ENCODE measurements around the gene GRIN2C.

DNA sequence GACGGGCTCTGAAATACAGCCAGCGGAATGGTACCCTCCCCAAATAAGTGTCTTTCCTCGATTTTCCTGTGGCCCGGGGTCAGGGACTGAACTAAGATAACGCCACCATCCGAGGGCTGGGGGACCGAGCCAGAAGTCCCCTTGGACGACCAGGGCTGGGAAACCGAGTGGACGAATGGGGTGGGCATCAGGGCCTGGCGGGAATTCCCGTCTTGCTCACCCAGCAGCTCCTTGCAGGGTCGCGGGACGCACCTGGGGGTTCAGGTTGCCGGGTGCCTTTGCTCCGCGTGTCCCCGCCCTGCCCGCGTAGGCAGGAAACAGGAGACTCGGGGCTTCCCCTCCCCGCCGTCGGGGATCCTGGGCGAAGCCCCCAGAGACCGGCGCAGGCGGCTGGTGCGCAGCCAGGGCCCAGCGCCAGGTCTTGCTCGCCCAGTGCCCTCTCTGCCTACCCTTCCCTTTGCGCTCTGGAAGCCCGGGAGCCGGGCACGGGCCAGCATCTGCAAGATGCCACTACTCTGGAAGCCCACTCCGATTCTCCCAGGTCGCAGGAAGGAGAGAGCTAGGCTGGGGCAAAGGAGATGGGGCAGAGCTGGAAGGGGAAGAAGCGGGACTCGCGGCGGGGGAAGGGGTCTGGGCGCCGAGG lies 665 bp upstream of the GRIN2C start:
- TF ChIP-seq, protein P1, sequence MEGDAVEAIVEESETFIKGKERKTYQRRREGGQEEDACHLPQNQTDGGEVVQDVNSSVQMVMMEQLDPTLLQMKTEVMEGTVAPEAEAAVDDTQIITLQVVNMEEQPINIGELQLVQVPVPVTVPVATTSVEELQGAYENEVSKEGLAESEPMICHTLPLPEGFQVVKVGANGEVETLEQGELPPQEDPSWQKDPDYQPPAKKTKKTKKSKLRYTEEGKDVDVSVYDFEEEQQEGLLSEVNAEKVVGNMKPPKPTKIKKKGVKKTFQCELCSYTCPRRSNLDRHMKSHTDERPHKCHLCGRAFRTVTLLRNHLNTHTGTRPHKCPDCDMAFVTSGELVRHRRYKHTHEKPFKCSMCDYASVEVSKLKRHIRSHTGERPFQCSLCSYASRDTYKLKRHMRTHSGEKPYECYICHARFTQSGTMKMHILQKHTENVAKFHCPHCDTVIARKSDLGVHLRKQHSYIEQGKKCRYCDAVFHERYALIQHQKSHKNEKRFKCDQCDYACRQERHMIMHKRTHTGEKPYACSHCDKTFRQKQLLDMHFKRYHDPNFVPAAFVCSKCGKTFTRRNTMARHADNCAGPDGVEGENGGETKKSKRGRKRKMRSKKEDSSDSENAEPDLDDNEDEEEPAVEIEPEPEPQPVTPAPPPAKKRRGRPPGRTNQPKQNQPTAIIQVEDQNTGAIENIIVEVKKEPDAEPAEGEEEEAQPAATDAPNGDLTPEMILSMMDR (IDR thresholded peaks at IDR 0.05), result no peak
- TF ChIP-seq ZFX (IDR thresholded peaks at IDR 0.05; ENCODE audit: borderline replicate concordance), result no peak

All from 22Rv1 (cell line).